ENCODE data around the gene WDR62. TPM values are rescaled to one million over a fixed set of nuclear protein-coding genes. Genes with fewer than 3 reads are reported as not detected.

The WDR62 gene
- polyA plus RNA-seq, 1 donor (not counting 4 experiments of a cell fraction or from before 2014, with no cell fraction given) = 2.3 TPM

- Histone ChIP-seq H3K27me3 (ENCODE audit: control insufficient read depth, extremely low read depth, insufficient read depth, low read length) (no peaks in the 10 kb centered on the region), H4K20me1 (ENCODE audit: control insufficient read depth, extremely low read depth, insufficient read depth, low read length) (no peaks in the 10 kb centered on the region), H3K4me3 (ENCODE audit: control insufficient read depth in 2 of 3, extremely low read depth in 1 of 3, insufficient read depth in 2 of 3, low read depth in 1 of 3, low read length in 3 of 3) (no peak overlapping the region), H3K27ac (ENCODE audit: control insufficient read depth, insufficient read depth, low read length) (no peak overlapping the region), H3K36me3 (ENCODE audit: control insufficient read depth in 2 of 2, extremely low read depth in 1 of 2, insufficient read depth in 2 of 2, low read length in 2 of 2) (peaks cover 1 to 10% of the 10 kb centered on the region in 2 experiments), H3K9me1 (ENCODE audit: control insufficient read depth, extremely low read depth, insufficient read depth, low read length) (no peaks in the 10 kb centered on the region), H2AFZ (ENCODE audit: control insufficient read depth, low read length) (no peak overlapping the region), H3K4me1 (ENCODE audit: control insufficient read depth, extremely low read depth, insufficient read depth, low read length) (no peaks in the 10 kb centered on the region), H3K9ac (ENCODE audit: control insufficient read depth, extremely low read depth, insufficient read depth, low read length) (no peak overlapping the region), H3K9me3 (ENCODE audit: control insufficient read depth, low read depth, low read length) (no peaks in the 10 kb centered on the region), H3K79me2 (ENCODE audit: control insufficient read depth, insufficient read depth, low read length) (no peaks in the 10 kb centered on the region), H3K4me2 (ENCODE audit: control insufficient read depth, extremely low read depth, insufficient read depth, low read depth, low read length) (no peak overlapping the region)
- DNase-seq (ENCODE audit: low read depth, low spot score) = no peak
- dilution Hi-C loops (cut with MboI; ENCODE audit: extremely low pct_ligation_motif_present, low sequenced_read_pairs) = no loop called here
- TF ChIP-seq EZH2 (IDR thresholded peaks at IDR 0.05; ENCODE audit: low read length) (no peak), CTCF (optimal IDR thresholded peaks at IDR 0.05 in 1 of 3, IDR thresholded peaks at IDR 0.05 in 1 of 3, conservative IDR thresholded peaks at IDR 0.05 in 1 of 3; ENCODE audit: extremely low read depth in 1 of 3, insufficient read depth in 2 of 3, low read length in 3 of 3) (no peak)
- FAIRE-seq = no peak
Observed at GRCh38 chr19:36025541-36025940, 29.2 kb upstream of the WDR62 start.

- FAIRE-seq (no peak), DNase-seq (ENCODE audit: low read depth, low spot score) (no peak)
- Histone ChIP-seq H3K4me1 (ENCODE audit: control insufficient read depth, extremely low read depth, insufficient read depth, low read length) (no peaks in the 10 kb centered on the region), H3K36me3 (ENCODE audit: control insufficient read depth in 2 of 2, extremely low read depth in 1 of 2, insufficient read depth in 2 of 2, low read length in 2 of 2) (peaks cover 1 to 10% of the 10 kb centered on the region in 2 experiments), H3K27ac (ENCODE audit: control insufficient read depth, insufficient read depth, low read length) (no peak overlapping the region), H3K9me3 (ENCODE audit: control insufficient read depth, low read depth, low read length) (no peaks in the 10 kb centered on the region), H3K27me3 (ENCODE audit: control insufficient read depth, extremely low read depth, insufficient read depth, low read length) (no peaks in the 10 kb centered on the region), H2AFZ (ENCODE audit: control insufficient read depth, low read length) (no peak overlapping the region), H3K4me3 (ENCODE audit: control insufficient read depth in 2 of 3, extremely low read depth in 1 of 3, insufficient read depth in 2 of 3, low read depth in 1 of 3, low read length in 3 of 3) (no peak overlapping the region), H3K79me2 (ENCODE audit: control insufficient read depth, insufficient read depth, low read length) (no peaks in the 10 kb centered on the region), H3K4me2 (ENCODE audit: control insufficient read depth, extremely low read depth, insufficient read depth, low read depth, low read length) (no peak overlapping the region), H3K9ac (ENCODE audit: control insufficient read depth, extremely low read depth, insufficient read depth, low read length) (no peak overlapping the region), H3K9me1 (ENCODE audit: control insufficient read depth, extremely low read depth, insufficient read depth, low read length) (no peaks in the 10 kb centered on the region), H4K20me1 (ENCODE audit: control insufficient read depth, extremely low read depth, insufficient read depth, low read length) (no peaks in the 10 kb centered on the region)
- dilution Hi-C loops (cut with MboI; ENCODE audit: extremely low pct_ligation_motif_present, low sequenced_read_pairs) = no loop called here
- no peak for TF ChIP-seq CTCF (optimal IDR thresholded peaks at IDR 0.05 in 1 of 3, IDR thresholded peaks at IDR 0.05 in 1 of 3, conservative IDR thresholded peaks at IDR 0.05 in 1 of 3; ENCODE audit: extremely low read depth in 1 of 3, insufficient read depth in 2 of 3, low read length in 3 of 3)
Observed at GRCh38 chr19:36026091-36026876, 28.4 kb upstream of the WDR62 start.
